NCI-H2227 (cell line): ENCODE results near the gene FMOD.

ENCODE experiments used
- DNase-seq: peaks from one replicate; lab custom pipeline; 2025; ENCODE audit not compliant: unreplicated experiment; lab: John Stamatoyannopoulos, UW

FMOD gene

GRCh38 chr1:203361945-203362719 lies 11.2 kb upstream of the FMOD start:
- no peak for DNase-seq

DNA sequence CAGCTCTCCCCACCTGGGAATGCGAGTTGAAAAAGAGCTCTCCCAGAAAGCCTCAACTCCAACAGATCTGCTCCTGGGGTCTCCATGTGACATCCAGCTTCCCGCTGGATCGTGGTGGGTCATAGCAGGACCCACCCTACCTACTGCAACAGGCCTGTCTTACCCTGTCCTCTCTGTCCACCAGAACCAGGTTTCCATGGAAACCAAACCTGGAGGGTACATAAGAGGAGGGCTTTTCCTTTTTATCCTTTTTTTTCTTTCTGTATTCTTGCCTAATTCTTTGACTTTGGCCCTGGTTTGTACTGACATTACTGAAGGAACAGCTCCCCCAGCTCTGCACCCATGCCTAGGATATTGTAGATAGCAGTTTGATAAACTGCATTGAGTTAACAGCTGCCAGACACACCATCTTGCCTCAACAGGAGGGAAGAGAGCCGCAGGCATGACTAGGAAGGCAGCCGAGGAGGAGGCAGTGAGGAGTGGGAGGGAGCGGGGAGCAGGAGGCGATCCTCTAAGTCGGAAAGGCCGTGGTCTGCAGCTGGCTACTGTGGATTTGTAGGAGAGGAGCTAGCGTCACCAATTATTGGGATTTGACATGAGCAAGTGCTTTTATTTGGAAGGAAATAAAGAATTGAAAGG lies 9.7 kb upstream of the FMOD start:
- DNase-seq = peak; percentile 23

DNA sequence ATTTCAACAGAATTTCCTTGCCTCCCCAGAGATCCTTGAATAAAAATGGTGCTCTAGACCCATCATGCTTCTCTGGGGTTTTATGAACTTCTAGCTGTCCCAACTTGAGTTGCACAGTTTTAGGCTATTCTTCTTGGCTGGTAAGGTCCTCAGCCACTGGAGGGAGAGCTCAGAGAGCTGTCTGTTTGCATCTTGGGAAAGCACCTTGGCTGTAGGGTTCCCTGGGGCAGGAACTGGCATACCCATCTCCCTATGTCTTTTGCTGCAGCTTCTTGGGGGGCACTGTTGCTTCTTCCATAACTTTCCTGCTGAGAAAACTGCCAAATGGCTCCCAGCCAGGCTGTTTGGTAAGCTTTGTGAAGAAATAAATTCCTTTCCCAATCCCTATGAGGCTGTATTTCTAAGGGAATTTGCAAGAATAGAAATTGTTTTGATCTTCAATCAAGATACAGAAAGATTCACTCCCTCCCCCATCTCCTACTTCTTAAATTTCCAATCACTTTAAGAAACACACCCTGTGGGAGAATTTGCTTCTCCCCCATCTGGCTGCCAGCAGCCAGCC lies 8.2 kb upstream of the FMOD start:
- no peak for DNase-seq

- DNase-seq = no peak
Observed at GRCh38 chr1:203354246-203354645, 3.3 kb upstream of the FMOD start.

GRCh38 chr1:203353486-203353885 lies 2.6 kb upstream of the FMOD start:
- no peak for DNase-seq

DNA sequence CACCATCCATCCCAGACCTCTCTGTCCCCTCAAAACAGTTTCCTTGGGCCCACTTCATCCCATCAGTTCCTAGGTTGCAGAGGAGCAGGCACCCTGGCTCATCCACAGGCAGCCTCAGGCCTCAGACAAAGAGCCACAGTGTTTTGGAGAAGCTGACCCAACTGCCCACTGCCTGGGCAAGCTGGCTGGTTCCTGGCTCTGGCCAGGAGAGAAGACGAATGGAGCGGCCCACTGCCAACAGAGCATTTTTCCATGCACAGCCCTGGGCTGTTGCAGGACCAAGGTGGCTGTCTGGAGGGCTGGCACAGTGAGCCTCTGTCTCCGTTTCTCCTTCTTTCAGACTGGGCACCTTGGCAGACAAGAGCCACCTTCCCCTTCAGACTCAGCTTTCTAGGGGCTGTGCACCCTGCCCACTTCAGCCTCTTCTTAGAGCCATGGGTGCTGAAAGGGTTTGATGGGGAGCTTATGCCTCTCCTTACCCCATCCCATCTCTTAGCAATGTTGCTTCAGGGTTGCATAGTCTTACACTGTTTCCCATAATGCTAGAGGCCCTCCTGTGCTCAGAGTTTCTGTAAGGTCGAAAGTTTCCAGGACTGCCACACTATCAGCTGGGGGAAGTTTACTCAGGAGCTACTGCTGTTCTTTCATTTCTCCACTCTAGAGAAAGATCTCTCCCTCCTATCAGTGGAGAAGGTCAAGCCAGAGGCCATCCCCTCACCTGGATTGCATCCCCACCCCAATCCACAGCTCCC lies 973 bp downstream of the FMOD start:
- no peak for DNase-seq

DNA sequence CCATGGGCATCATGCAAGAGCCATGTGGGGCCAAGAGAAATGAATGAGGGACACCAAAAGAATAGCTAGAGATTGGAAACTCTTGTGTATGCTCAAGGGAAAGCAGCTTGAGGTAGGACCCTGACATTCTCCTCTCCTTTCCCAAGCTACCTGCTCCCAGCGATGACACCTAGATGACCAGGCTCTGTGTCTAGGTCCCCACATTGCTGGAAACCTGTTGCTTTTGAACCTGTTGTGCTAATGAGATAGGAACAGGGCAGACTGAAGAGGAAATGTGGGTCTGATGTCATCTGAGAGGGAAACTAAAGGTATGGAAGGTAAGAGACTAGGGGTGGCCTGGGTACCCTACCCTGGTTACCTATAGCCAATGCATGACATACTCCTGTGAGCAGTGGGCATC lies 1.8 kb downstream of the FMOD start:
- no peak for DNase-seq

GRCh38 chr1:203346769-203347102 lies 4.2 kb downstream of the FMOD start:
- no peak for DNase-seq

GRCh38 chr1:203346060-203346768 lies 4.7 kb downstream of the FMOD start:
- peak; percentile 58 for DNase-seq

- no peak for DNase-seq
Observed at GRCh38 chr1:203343956-203344754, 6.8 kb downstream of the FMOD start.

DNA sequence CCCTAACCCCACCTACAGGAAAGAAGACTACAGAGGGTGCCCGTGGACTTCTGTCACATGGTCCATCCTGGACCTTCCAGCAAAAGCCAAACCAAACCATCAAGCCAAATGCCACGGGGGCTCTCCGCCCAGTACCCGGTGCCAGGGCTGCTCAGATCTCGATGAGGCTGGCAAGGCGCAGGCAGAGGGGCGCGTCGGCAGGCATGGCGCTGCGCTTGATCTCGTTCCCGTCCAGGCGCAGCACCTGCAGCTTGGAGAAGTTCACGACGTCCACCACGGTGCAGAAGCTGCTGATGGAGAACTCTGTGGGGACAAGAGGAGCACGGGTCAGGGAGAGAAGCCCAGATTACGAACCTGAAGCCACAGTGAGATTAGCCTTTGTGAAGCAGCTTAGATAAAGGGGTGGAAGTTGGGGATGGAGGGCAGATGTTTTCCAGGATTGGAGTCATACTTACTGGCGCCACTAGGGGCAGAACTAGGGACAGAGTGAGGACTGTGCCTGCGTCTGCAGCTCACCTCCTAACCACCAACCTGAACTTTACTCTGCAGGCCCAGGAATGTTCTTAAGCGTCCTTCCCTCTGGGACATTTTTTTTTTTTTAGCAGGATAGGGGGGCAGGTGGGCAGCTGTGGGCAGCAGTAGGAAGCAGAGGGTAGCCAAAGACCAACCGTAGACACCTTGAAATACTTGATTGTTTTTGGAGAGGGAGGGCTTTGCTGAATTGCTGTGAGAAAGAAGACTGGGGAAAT lies 8.6 kb downstream of the FMOD start:
- DNase-seq = peak; percentile 48

GRCh38 chr1:203340112-203340790 lies 10.7 kb downstream of the FMOD start:
- DNase-seq = peak; percentile 86

DNA sequence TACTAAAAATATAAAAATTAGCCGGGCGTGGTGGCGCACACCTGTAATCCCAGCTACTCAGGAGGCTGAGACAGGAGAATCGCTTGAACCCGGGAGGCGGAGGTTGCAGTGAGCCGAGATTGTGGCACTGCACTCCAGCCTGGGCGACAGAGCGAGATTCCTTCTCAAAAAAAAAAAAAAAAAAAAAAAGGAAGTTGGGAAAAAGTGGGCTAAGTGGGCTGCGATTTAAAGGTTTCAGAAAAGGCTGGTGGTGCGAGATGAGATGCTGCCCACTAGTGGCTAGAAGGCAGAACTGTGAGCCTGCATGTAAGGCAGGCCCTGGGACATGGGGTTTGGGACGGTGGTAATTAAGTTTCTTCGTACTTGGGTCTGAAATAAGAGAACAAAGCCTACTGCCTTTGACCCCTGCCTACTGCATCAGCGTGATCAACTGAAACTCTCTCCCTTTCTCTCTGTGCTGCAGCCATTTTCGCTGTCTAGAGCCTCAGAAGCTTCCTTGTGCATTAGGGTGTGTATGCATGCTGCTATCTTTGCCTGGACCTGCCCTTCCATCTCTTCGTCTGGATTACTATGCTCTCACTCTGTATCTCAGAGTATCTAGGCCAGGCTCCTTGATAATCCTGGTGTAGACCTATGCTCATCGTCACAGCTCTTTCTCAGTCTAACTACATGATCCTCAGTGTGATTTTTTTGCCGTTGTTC lies 12.4 kb downstream of the FMOD start:
- peak; percentile 62 for DNase-seq

- no peak for DNase-seq
Observed at GRCh38 chr1:203336097-203336496, 14.8 kb downstream of the FMOD start.

- no peak for DNase-seq
Observed at GRCh38 chr1:203335503-203335902, 15.4 kb downstream of the FMOD start.

DNA sequence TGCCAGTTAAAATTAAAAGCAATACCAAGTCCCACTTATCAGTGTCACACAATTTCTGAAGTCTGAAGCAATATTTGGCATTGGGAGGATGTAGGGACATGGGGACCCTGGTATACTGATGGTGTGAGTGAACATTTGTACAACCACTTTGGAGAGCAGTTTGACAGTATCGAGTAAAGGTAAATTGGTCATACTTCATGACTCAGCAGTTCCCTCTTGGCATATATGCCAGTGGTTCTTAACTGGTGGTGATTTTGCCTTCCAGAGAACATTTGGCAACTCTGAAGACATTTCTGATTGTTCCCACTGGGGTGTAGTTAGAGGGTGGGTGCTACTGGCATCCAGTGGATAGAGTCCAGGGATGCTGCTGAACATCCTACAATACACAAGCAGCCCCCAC lies 19.7 kb downstream of the FMOD start:
- DNase-seq = no peak

GRCh38 chr1:203328714-203329122 lies 22.2 kb downstream of the FMOD start:
- peak; percentile 76 for DNase-seq

GRCh38 chr1:203327684-203328457 lies 23.1 kb downstream of the FMOD start:
- DNase-seq = peak; percentile 80
